GM12878 (cell line): ENCODE measurements around the gene CFP. TPM values are rescaled to one million over a fixed set of nuclear protein-coding genes. Genes with fewer than 3 reads are reported as not detected.

Source experiments
- ATAC-seq: fragments of 200-7000 bp; cut with Tn5 transposase; 3 replicates; pipeline ENCODE4 v1.9.1; 2020; ENCODE audit warnings: mild to moderate bottlenecking, moderate library complexity
- BruUV-seq: library from RNA; stranded (reverse); fragments of 400-500 nt; replicated peaks from 2 replicates; lab custom pipeline; 2021; lab: Mats Ljungman, UMichigan
- CTCF ChIA-PET: fragments of 300-600 bp; sonication (Branson Sonifier 250); formaldehyde crosslinking; extraction: SDS; loops from one replicate; lab custom pipeline; 2021; ENCODE audit warnings: inconsistent platforms; lab: Yijun Ruan, JAX
- POLR2A ChIA-PET: fragments of 350-600 bp; formaldehyde crosslinking; extraction: SDS; loops from one replicate; lab custom pipeline; 2021; ENCODE audit warnings: inconsistent platforms; lab: Charles Lee
- RAD21 ChIA-PET: fragments of 300-600 bp; sonication (Branson Sonifier 250); formaldehyde crosslinking; loops from one replicate; lab custom pipeline; 2023; ENCODE audit warnings: antibody characterized with exemption; ENCODE audit not compliant: unreplicated experiment; lab: Charles Lee
- SMC1A ChIA-PET: fragments of 300-600 bp; sonication (Branson Sonifier 250); formaldehyde crosslinking; loops from one replicate; lab custom pipeline; 2023; ENCODE audit not compliant: unreplicated experiment, uncharacterized antibody; lab: Charles Lee
- DNase-seq: peaks from one replicate; pipeline ENCODE4 v3.0.0-alpha.2; 2011; ENCODE audit warnings: low read depth, low spot score
- FAIRE-seq: peaks from 3 replicates; lab custom pipeline; 2011; peaks lifted over from hg19 to GRCh38; lab: Jason Lieb, UNC
- H2AFZ ChIP-seq: 2 replicates; pipeline ENCODE4 v1.6.0; 2011; ENCODE audit warnings: low read depth, low read length, control low read depth; ENCODE audit not compliant: control insufficient read depth
- H3K27ac ChIP-seq: 2 replicates; pipeline ENCODE4 v1.5.1; 2011; ENCODE audit warnings: control low read depth; ENCODE audit not compliant: control insufficient read depth, insufficient read depth
- H3K27me3 ChIP-seq, 2 experiments: replicated peaks in 1 of 2; 2 replicates each; pipeline versions ENCODE4 v1.6.0 to v1.6.1; 2011; ENCODE audit warnings: low read length in 1 of 2; ENCODE audit not compliant: control insufficient read depth in 2 of 2, insufficient read depth in 2 of 2
- H3K36me3 ChIP-seq, 2 experiments: 2 replicates each; pipeline ENCODE4 v1.5.1; 2011; ENCODE audit warnings: low read length in 1 of 2; ENCODE audit not compliant: control insufficient read depth in 2 of 2, insufficient read depth in 2 of 2
- H3K4me1 ChIP-seq: 2 replicates; pipeline ENCODE4 v1.6.1; 2011; ENCODE audit warnings: mild to moderate bottlenecking, low read length, moderate library complexity, mixed read lengths; ENCODE audit not compliant: control insufficient read depth, insufficient read depth
- H3K4me2 ChIP-seq: 2 replicates; pipeline ENCODE4 v1.6.0; 2011; ENCODE audit warnings: control low read depth; ENCODE audit not compliant: control insufficient read depth, insufficient read depth
- H3K4me3 ChIP-seq: fragments of 200-600 bp; sonication (generic); 2 replicates; pipeline ENCODE4 v1.5.1; 2016
- H3K79me2 ChIP-seq: 2 replicates; pipeline ENCODE4 v1.6.0; 2011; ENCODE audit warnings: low read length; ENCODE audit not compliant: control insufficient read depth, insufficient read depth
- H3K9ac ChIP-seq: 2 replicates; pipeline ENCODE4 v1.8.0; 2011; ENCODE audit warnings: low read length, control low read depth, mixed read lengths; ENCODE audit not compliant: control insufficient read depth, insufficient read depth
- H3K9me3 ChIP-seq: replicated peaks from 3 replicates; pipeline ENCODE4 v1.5.1; 2011; ENCODE audit warnings: mild to moderate bottlenecking, low read length; ENCODE audit not compliant: control insufficient read depth, insufficient read depth
- H4K20me1 ChIP-seq: 2 replicates; pipeline ENCODE4 v1.6.0; 2011; ENCODE audit not compliant: control insufficient read depth, insufficient read depth
- IRF5 ChIP-seq: fragments of 450-650 bp; IDR thresholded peaks from 2 replicates; pipeline ENCODE4 v1.6.1; 2017; ENCODE audit warnings: borderline replicate concordance
- POLR2AphosphoS2 ChIP-seq: IDR thresholded peaks from 2 replicates; pipeline ENCODE4 v1.6.1; 2011; ENCODE audit warnings: low read depth, mild to moderate bottlenecking, low read length, improper control_type of control experiment, moderate library complexity
- SKIL ChIP-seq: fragments of 450-650 bp; IDR thresholded peaks from 2 replicates; pipeline ENCODE4 v1.6.1; 2017; ENCODE audit warnings: mild to moderate bottlenecking, low read depth, inconsistent platforms; ENCODE audit not compliant: poor library complexity, severe bottlenecking
- SMAD5 ChIP-seq: IDR thresholded peaks from 2 replicates; pipeline ENCODE4 v1.6.1; 2016; ENCODE audit warnings: antibody characterized with exemption, low read depth
- TBL1XR1 ChIP-seq: IDR thresholded peaks from 2 replicates; pipeline ENCODE4 v1.6.1; 2012; ENCODE audit warnings: low read depth, low read length, improper control_type of control experiment
- WGBS: methylation state at CpG from one replicate; pipeline ENCODE4 v1.1.6; 2016; ENCODE audit warnings: low lambda C conversion rate; ENCODE audit not compliant: insufficient replicate concordance, insufficient coverage; ENCODE audit errors: missing lambda C conversion rate; 5-methylcytosine and 5-hydroxymethylcytosine counted together
- in situ Hi-C: fragments of 300-500 bp; cut with MboI; formaldehyde crosslinking; loops from 9 replicates; pipeline ENCODE4 v1.14.3; 2018; ENCODE audit warnings: mixed read lengths
- intact Hi-C: fragments of 100-400 bp; cut with micrococcal nuclease; formaldehyde crosslinking; loops from one replicate; pipeline ENCODE4 v1.14.2; 2022; ENCODE audit not compliant: unreplicated experiment
- polyA plus RNA-seq, 11 experiments: library from polyadenylated mRNA; depleted of rRNA in 4 of 11; unstranded in 6 of 11; stranded (reverse) in 5 of 11; fragments of >200 nt; fragmentation: Nextera tagmentation in 4 of 11; fragmentation: Illumina TruSeq in 1 of 11; extraction: Ambion mirVana in 4 of 11; extraction: Trizol in 1 of 11; gene quantifications; 1 replicate in 1 of 11; 2 replicates in 10 of 11; pipeline versions ENCODE4 v1.2.1 to v1.2.3, GENCODE V29; 2011 to 2016; ENCODE audit warnings: inconsistent platforms in 2 of 11, missing spikeins in 2 of 11, low read depth in 1 of 11
- total RNA-seq, 4 experiments: library from RNA; depleted of rRNA in 3 of 4; stranded (reverse); fragments of >200 nt in 3 of 4; fragmentation: Illumina TruSeq in 1 of 4; extraction: Trizol in 1 of 4; gene quantifications; 2 replicates each; pipeline versions ENCODE4 v1.2.1 to v1.2.3, GENCODE V29; 2013 to 2021

Gene CFP
- total and polyA plus RNA-seq, 10 of the 15 experiments (the other 5 are each of a cell fraction or from before 2014, with no cell fraction given), result 0.72 to 10.1 (median 2.8) TPM

GRCh38 chrX:47587906-47588735 lies 41.6 kb downstream of the CFP start (continued):
- no peak for TF ChIP-seq SKIL
- no peak for TF ChIP-seq POLR2AphosphoS2
- no peak for TF ChIP-seq TBL1XR1

GRCh38 chrX:47587091-47587891 lies 42.4 kb downstream of the CFP start:
- no peak for FAIRE-seq
- ChIA-PET CTCF (no interaction called here), SMC1A (interaction anchor here (1.1 kb wide), 1 partner anchor 30 kb away, joined by 3 read pairs; no protein-coding TSS in a partner anchor), POLR2A (no interaction called here), RAD21 (no interaction called here)
- H3K4me3 ChIP-seq, result no peak overlapping the region
- 17% methylated on average over 4 of the region's 4 CpGs for WGBS
- H3K9ac ChIP-seq, result no peak overlapping the region
- ATAC-seq, result peak; percentile 14
- intact Hi-C loops, result no loop called here
- no peaks in the 10 kb centered on the region for H3K4me1 ChIP-seq
- no peak overlapping the region for H3K4me2 ChIP-seq
- no peaks in the 10 kb centered on the region for H4K20me1 ChIP-seq
- no TSS peak for BruUV-seq
- no peak overlapping the region for H3K27ac ChIP-seq
- in situ Hi-C loops, result no loop called here
- 0 out of 2 replicates have a peak, but pooled peaks have one; percentile 27 for TF ChIP-seq SMAD5
- TF ChIP-seq IRF5, result no peak
- H3K36me3 ChIP-seq, result no peaks in the 10 kb centered on the region
- H3K9me3 ChIP-seq, result no peaks in the 10 kb centered on the region
- H2AFZ ChIP-seq, result no peak overlapping the region
- no peaks in the 10 kb centered on the region; the same call in 1 of the 2 replicates for H3K79me2 ChIP-seq
- no peak for DNase-seq
- H3K27me3 ChIP-seq, result no peaks in the 10 kb centered on the region
